Peyer's patch (tissue), 4 donors: ENCODE measurements around the gene SDF2L1.

Source experiments
- CTCF ChIP-seq, 6 experiments: fragments of 450-650 bp in 4 of 6; fragments of 200-600 bp in 2 of 6; sonication (generic) in 1 of 6; IDR thresholded peaks; one replicate each; pipeline ENCODE4 v1.5.1; 2017 to 2019; ENCODE audit warnings: antibody characterized with exemption in 6 of 6, mild to moderate bottlenecking in 3 of 6, moderate library complexity in 1 of 6
- POLR2A ChIP-seq, 2 donors: fragments of 450-650 bp; IDR thresholded peaks; one replicate each; pipeline ENCODE4 v1.5.1; 2017; ENCODE audit warnings: antibody characterized with exemption in 2 of 2, mild to moderate bottlenecking in 2 of 2, moderate library complexity in 2 of 2

- TF ChIP-seq POLR2A (IDR thresholded peaks at IDR 0.05) (no peak), CTCF (IDR thresholded peaks at IDR 0.05) (no peak)
These were observed 38.9 kb downstream of the SDF2L1 start for GRCh38 chr22:21680830-21681565.
